Left cardiac atrium (tissue), 4 donors: ENCODE measurements around the gene UBE2D4. TPM values are rescaled to one million over a fixed set of nuclear protein-coding genes. Genes with fewer than 3 reads are reported as not detected.

Experiments
- ATAC-seq, 2 donors: fragments of 200-7000 bp; cut with Tn5 transposase; one replicate each; pipeline ENCODE4 v1.9.1; 2020; ENCODE audit warnings: mild to moderate bottlenecking in 2 of 2, moderate library complexity in 2 of 2
- DNase-seq: peaks from one replicate; pipeline ENCODE4 v3.0.0-alpha.2; 2020
- intact Hi-C, 2 donors: fragments of 100-400 bp; cut with DNase I; formaldehyde crosslinking; loops; one replicate each; pipeline versions ENCODE4 v1.14.1 to v1.15.1; 2022 to 2023
- total RNA-seq, 2 donors: library from RNA; stranded (reverse); fragmentation: NEBNext Ultra II Directional; extraction: Animal tissue kit (Norgen Biotek cat#: 25700); gene quantifications; one replicate each; pipeline ENCODE4 v1.2.1, GENCODE V29; 2021
- donor health status: DM: no; HTN: yes; CAD: no.
- donor health status: DM: no; HTN: yes; CAD: no; lungs with severe emphysema.
- donor health status: DM: yes; HTN: yes; CAD: no.
- donor health status: Dilated cardiomyopathy.

The UBE2D4 gene
- total RNA-seq, 2 donors from 2014 or later = 38.8 to 40.7 TPM

DNA sequence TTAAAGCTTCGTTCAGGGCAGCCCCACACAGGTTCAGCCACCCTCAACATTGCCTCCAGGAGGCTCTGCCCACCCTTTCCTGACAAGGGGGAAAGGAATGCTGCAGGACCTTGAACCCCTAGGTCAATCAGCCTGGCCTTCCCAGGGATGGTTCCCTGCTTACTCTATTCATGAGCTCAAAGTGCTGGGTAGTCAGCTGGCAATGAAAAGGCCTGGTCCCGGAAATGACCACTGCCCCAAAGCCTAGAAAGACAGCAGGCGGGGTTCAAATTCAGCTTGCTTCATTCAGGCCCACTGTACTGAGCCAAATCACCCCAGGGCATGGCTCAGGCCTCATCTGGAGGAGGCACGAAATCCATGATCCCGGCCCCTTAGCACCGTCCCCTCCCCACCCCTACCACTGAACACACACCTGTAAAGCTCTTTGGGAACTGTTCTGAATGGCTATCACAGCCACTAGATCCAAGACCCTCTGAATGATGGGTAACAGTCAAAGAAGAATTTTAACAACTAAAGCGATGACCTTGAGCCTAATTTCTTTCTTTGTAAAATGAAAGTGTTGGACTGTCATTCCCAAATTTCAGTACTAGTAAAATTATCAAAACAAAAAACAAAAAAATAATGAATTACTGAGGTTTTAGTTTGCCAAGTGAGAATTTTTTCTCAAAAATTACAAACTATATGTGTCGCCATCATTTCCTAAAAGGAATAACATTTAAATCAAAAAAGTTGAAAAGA lies 20.9 kb upstream of the UBE2D4 start:
- DNase-seq = peak; percentile 26
- intact Hi-C loops = no loop called here

GRCh38 chr7:43905956-43906330 lies 20.3 kb upstream of the UBE2D4 start:
- intact Hi-C loops = no loop called here
- ATAC-seq (peak; percentile 42 to 55), DNase-seq (peak; percentile 29)

More for the DNA sequence above, 20.9 kb upstream of the UBE2D4 start:
- peak in 1 of 2 donors; percentile 38 for ATAC-seq

DNA sequence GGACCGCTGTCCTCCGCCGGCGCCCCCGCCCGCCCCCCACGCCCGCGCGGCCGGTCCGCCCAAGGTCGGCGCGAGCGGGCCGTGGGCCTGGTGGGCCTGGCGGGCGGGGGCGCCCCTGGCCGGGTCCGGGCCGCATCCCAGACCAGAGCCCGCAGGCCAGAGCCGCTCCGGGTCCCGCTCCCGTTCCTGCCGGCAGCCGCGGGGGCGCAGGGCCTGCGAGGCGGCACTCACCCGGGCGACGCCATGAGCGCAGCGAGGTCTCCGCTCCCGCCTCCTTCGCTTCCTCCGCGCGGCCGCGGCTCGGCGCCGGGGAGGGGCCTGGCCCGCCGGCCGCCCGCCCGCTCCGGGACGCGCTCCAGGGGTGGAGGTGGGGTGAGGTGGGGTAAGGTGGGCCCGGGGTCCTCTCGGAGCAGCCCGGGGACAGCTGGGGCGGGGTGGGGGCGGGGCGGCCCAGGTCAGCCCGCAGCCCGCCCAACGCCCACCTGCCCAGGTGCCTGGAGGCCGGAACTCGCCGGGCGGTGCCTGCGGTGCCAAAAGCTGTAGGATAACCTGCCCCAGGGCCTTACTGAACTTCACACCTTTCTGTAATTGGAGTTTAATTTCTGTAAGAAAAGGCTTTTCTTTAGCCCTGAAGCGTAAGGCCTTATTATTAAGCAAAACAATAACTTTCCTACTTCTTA lies 19.8 kb upstream of the UBE2D4 start, which contains the start of gene URGCP:
Gene URGCP (minus strand): TSS at position 266 of the 680 bp plus-strand sequence. CDS start 21 bp downstream, at position 245.
- ATAC-seq (peak; percentile 86 to 88), DNase-seq (peak; percentile 59)
- intact Hi-C loops = no loop called here

GRCh38 chr7:43914795-43915194 lies 11.4 kb upstream of the UBE2D4 start:
- intact Hi-C loops = no loop called here
- ATAC-seq (no peak), DNase-seq (no peak)

DNA sequence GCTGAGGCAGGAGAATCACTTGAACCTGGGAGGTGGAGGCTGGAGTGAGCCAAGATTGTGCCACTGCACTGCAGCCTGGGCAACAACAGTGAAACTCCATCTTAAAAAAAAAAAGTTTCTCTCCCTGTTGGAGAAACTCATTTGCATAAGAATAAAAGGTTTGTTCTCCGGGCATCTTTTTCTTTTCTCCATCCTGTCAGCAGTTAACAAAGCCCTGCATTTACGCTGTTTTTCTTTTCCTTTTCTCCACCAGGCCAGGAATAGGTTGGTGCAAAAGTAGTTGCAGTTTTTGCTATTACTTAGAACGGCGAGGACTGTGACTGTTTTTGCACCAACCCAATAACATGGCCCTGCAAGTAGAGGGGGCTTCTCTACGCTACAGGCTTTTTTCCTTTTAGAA lies 10.3 kb upstream of the UBE2D4 start:
- DNase-seq = no peak
- no peak for ATAC-seq
- intact Hi-C loops = no loop called here

GRCh38 chr7:43921423-43921822 lies 4.8 kb upstream of the UBE2D4 start:
- DNase-seq (no peak), ATAC-seq (no peak)
- intact Hi-C loops = no loop called here

GRCh38 chr7:43922726-43923125 lies 3.5 kb upstream of the UBE2D4 start:
- no peak for DNase-seq
- intact Hi-C loops = no loop called here
- no peak for ATAC-seq

- no peak for DNase-seq
- peak; percentile 17 to 31 for ATAC-seq
- intact Hi-C loops = no loop called here
Observed at GRCh38 chr7:43926798-43927123, 525 bp downstream of the UBE2D4 start.

DNA sequence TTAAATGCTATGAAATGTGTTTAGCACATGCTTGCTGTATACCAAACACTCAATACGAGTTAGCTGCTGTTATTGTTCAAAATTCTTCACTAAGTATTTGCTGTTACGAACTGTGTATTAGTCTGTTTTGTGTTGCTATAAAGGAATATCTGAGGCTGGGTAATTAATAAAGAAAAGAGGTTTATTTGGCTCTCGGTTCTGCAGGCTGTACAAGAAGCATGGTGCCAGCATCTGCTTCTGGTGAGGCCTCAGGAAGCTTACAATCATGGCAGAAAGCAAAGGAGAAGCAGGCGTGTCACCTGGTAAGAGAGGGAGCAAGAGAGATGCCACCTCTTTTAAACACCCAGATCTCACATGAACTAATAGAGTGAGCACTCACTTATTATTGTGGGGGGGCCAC lies 1.6 kb downstream of the UBE2D4 start:
- intact Hi-C loops = no loop called here
- ATAC-seq (no peak), DNase-seq (no peak)

- intact Hi-C loops = no loop called here
- ATAC-seq = no peak
- DNase-seq = no peak
Observed at GRCh38 chr7:43929529-43930457, 3.6 kb downstream of the UBE2D4 start.

GRCh38 chr7:43931346-43931745 lies 5.1 kb downstream of the UBE2D4 start:
- ATAC-seq (no peak), DNase-seq (no peak)
- intact Hi-C loops = no loop called here

DNA sequence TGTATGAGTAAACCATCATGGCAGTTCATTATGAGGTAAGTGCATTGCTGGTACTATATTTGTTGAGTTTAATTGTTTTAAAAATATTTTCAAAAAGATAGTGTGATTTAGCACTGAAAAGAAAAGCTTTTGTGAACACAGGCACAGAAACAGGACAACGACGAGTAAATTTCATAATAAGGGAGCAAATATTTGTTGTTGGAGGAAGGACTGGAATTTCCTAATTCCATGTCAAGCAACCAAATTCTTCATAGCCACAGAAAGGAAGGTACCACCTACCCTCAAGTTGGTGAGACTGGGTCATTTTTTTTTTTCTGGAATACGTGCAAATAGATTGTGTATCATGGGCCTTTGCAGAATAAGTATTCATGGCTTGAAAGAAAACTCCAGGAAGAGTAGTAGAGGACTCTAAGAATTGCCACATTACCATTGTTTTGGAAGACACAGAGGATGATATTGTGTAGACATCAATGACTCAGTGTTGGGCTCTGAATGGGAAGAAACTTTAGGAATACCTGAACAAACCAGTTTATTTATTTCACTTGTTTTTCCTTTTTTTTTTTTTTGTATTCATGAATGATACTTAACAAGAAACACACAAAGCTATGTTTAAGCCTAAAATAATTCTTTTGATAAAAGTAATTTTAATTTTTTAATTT lies 7.8 kb downstream of the UBE2D4 start:
- ATAC-seq (no peak), DNase-seq (no peak)
- intact Hi-C loops = no loop called here

GRCh38 chr7:43937444-43937843 lies 11.2 kb downstream of the UBE2D4 start:
- ATAC-seq = no peak
- DNase-seq = no peak
- intact Hi-C loops = no loop called here

DNA sequence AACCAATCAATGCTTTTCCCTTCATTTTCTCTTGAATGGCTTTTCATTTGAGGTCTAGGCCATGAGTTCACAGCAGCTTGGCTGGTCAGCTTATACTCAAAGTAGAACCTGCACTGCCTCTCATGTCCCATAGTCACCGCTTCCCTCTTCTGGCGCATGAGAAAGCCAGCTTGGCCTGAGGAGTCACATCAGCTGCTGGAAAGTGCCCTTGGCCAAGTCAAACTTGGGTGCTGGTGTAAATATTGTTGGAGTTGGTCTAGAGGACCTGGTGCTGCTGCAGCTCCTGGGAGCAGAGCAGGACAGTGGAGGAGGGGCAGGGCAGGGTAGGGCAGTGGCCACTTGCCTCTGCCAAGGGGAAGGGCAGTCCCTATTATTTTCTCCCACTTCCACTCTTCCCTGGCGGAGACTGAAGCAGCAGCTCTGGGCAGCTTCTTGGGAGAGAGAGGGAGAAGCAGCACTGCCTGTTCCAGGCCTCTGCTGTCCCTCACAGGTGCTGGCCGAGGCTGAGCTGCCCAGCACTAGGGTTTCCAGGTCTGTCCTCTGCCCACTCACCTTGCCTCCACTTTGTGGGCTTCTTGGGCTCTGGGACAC lies 12.8 kb downstream of the UBE2D4 start:
- intact Hi-C loops = no loop called here
- DNase-seq = no peak
- ATAC-seq = no peak

DNA sequence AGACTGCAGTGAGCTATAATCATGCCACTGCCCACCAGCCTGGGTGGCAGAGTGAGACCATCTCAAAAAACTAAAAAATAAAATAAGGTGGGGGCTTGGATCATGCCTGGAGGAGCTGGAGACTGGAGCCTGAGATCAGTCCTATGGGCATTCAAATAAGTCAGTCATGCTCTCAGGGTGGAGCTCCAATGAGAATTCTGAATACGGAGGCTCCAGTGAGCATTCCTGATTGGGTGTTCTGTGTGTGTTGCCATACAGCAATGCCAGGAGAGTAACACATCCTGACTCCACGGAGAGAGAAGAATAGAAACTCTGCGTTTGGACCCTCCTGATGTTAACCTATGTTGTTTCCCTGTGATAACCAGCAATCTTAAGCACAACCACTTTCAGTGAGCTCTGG lies 16.0 kb downstream of the UBE2D4 start:
- DNase-seq = no peak
- ATAC-seq = no peak
- intact Hi-C loops = no loop called here

- intact Hi-C loops = no loop called here
- DNase-seq = no peak
- peak in 1 of 2 donors; percentile 17 for ATAC-seq
Observed at GRCh38 chr7:43942997-43943396, 16.8 kb downstream of the UBE2D4 start.

- intact Hi-C loops = no loop called here
- ATAC-seq = no peak
- DNase-seq = no peak
Observed at GRCh38 chr7:43943417-43944187, 17.4 kb downstream of the UBE2D4 start.

DNA sequence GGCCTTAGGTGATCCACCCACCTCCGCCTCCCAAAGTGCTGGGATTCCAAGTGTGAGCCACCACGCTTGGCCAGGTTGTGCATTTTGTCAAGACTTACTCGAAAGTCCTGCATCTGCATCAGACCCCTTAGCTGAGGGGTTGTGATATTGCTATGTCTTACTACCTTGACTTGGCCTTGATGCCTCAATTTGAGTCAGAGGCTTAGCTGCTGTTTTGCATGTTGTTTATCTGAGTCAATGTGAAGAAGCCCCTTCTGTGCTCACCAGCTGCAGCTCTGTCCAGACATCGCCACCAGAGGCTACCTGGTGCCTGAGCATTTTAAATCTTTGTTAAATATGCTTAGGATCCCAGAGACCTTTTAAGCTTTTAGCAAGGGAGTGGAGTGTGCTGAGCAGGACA lies 18.1 kb downstream of the UBE2D4 start:
- DNase-seq (no peak), ATAC-seq (no peak)
- intact Hi-C loops = no loop called here
